GM18508 (cell line): Measurements from ENCODE around the gene OR5AK2.
"Not testable (repeated sequence)": the region's sequence is repeated elsewhere in the genome, so short reads cannot be mapped to it uniquely, and the experiment has no call there.

ENCODE experiments used
- ATAC-seq: cut with Tn5 transposase; IDR thresholded peaks from one replicate; pipeline ENCODE4 v1.9.1; 2021; ENCODE audit warnings: moderate number of reproducible peaks; ENCODE audit not compliant: insufficient read depth, unreplicated experiment

The OR5AK2 gene, protein sequence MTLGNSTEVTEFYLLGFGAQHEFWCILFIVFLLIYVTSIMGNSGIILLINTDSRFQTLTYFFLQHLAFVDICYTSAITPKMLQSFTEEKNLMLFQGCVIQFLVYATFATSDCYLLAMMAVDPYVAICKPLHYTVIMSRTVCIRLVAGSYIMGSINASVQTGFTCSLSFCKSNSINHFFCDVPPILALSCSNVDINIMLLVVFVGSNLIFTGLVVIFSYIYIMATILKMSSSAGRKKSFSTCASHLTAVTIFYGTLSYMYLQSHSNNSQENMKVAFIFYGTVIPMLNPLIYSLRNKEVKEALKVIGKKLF

DNA sequence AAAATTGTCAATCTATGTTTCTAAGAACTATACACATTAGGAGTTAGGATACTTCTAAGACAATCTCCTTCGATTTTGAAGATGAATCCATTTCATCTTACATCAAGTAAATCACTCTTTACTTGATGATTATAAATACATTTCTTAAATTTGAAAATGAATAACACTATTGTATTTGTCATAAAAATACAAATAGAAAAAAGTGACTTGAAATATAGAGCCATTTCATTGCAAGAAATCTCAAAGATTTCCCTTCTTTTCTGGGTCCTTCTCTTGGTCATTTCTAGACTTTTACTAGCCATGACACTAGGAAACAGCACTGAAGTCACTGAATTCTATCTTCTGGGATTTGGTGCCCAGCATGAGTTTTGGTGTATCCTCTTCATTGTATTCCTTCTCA lies at the start of gene OR5AK2:
OR5AK2 (plus strand) TSS at position 301 of the 400 bp plus-strand sequence; CDS start at position 301, 0 bp downstream.
- ATAC-seq: no peak

DNA sequence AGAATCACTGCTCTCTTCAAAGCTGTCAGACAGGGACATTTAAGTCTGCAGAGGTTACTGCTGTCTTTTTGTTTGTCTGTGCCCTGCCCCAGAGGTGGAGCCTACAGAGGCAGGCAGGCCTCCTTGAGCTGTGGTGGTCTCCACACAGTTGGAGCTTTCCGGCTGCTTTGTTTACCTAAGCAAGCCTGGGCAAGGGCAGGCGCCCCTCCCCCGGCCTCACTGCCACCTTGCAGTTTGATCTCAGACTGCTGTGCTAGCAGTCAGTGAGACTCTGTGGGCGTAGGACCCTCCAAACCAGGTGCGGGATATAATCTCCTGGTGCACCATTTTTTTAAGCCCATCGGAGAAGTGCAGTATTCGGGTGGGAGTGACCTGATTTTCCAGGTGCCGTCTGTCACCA lies 43.2 kb upstream of the OR5AK2 start:
- not testable (repeated sequence) for ATAC-seq

DNA sequence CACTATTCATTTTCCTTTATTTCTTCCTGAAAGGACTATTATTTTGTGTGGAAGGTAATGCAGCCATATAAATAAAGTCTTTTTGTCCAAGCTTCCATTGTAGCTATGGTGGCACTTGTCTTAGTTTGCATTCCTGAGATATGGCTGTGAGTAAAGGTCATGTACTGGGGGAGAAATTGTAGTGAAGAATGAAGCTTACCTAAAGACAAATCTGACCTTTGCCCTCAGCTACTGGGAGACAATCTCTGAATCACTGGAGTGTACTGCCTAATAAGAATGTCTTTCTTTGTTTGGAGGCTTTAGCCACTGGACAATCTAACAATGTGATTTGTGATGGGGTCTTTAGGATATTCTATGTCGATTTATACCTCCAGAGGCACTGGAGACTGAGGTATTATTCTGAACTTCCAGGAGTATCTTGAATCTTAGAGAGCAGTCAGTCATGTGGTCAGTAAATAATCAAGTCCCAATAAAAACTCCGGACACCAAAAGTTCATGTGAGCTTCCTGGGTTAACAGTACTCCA lies 39.7 kb upstream of the OR5AK2 start:
- ATAC-seq: no peak

DNA sequence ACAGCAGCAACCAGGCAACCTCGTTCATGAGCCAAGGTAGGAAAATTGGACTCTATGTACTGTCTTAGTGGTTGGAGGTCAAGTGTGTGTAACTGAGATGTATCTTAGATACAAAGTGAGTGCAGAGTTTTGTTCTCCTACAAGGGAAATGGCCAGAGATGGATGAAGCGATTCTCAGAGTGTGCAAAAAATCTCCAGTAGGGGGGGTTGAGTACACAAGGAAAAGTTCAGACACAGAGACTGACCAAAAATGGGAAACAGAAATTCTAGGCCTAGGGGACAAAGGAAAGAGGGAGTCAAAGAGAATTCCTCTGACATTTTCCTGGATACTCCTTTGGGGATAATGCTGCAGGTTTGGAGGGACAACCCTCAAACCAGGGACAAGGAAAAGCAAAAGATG lies 38.2 kb upstream of the OR5AK2 start:
- no peak for ATAC-seq

DNA sequence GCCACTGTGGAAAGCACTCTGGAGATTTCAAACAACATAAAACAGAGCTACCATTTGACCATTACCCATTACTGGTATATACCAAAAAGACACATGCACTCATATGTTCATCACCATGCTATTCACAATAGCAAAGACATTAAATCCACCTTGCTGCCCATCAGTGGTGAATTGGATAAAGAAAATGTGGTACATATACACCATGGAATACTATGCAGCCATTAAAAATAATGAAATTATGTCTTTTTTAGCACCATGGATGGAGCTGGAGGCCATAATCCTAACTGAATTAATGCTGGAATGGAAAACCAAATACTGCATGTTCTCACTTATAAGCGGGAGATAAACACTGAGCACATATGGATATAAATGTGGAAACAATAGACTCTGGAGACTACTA lies 34.8 kb upstream of the OR5AK2 start:
- not testable (repeated sequence) for ATAC-seq

DNA sequence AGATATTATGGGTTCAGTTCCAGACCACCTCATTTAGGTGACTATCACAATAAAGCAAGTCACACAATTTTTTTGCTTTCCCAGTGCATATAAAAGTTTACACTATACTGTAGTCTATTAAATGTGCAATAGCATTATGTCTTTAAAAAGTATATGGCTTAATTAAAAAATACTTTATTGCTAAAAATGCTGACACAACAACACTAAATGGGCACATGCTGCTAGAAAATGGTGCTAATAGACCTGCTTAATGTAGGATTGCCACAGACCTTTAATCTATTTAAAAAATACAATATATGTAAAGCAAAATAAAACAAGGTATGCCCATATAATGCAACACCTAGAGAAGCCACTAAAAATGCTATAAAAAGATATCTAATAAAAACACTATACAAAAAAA lies 27.1 kb upstream of the OR5AK2 start:
- no peak for ATAC-seq

DNA sequence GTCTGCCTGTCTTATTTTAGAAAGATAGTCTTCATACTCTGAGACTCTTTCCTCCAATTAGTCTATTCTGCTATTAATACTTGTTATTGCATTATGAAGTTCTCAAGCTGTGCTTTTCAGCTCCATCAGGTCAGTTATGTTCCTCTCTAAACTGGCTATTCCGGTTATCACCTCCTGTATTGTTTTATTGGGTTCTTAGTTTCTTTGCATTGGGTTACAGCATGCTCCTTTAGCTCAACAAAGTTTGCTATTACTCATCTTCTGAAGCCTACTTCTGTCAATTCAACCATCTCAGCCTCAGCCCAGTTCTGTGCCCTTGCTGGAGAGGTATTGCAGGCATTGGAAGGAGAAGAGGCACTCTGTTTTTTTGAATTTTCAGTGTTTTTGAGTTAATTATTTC lies 21.0 kb upstream of the OR5AK2 start:
- no peak for ATAC-seq

DNA sequence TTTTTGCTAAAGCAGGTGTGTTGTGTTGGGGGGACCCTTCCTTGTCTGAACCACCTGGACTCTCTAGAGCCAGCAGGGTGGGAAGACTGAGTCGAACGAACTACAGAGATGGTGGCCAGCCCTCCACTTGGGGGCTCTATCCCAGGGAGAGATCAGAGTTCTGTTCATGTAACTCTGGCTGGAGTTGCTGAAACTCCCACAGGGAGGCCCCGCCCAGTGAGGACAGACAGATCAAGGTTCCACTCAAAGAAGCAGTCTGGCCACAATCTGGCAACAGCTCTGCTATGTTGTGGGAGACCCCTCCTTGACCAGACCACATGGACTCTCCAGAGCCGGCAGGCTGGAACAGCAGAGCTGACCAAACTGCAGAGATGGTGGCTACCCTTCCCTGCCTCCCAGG lies 20.2 kb upstream of the OR5AK2 start:
- no peak for ATAC-seq

DNA sequence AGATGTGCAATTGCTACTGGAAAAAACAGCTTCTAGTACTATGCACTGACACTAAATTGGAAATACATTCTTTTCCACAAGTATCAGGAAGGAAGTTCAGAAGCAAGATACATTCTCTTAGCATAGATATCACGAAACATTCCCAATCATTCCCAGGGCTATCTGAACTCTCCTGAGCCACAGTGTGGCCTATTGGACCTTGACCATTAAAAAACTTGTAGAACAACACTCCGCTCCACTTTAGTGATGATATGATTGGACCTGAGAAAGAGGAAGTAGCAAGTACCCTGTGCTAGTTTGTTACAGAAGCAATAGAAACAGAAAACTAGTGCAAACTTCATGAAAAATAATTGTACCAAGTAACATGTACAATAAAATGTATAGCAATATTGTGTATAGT lies 11.4 kb upstream of the OR5AK2 start:
- ATAC-seq: no peak

DNA sequence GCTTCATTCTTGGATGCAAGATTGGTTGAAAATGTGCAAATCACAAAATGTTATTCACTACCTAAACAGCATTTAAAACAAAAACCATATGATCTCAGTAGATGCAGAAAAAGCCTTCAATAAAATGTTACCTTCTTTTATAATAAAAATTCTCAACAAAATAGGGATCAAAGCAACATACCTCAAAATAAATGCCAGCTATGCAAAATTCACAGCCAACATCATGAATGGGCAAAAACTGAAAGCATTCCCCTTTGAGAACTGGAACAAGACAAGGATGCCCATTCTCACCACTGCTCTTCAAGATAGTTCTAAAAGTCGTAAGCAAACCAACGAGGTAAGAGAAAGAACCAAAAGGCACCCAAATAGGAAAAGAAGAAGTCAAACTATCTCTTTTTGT lies 2.0 kb downstream of the OR5AK2 start:
- no peak for ATAC-seq

DNA sequence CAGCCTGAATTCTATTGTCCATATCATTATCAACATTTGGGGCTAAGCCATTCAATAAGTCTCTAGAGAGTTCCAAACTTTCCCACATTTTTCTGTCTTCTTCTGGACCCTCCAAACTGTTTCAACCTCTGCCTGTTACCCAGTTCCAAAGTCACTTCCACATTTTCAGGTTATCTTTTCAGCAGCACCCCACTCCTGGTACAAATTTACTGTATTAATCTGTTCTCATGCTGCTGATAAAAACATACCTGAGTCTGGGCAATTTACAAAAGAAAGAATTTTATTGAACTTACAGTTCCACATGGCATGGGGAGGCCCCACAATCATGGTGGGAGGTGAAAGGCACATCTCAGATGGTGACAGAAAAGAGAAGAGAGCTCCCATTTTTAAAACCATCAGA lies 5.8 kb downstream of the OR5AK2 start:
- ATAC-seq: no peak

DNA sequence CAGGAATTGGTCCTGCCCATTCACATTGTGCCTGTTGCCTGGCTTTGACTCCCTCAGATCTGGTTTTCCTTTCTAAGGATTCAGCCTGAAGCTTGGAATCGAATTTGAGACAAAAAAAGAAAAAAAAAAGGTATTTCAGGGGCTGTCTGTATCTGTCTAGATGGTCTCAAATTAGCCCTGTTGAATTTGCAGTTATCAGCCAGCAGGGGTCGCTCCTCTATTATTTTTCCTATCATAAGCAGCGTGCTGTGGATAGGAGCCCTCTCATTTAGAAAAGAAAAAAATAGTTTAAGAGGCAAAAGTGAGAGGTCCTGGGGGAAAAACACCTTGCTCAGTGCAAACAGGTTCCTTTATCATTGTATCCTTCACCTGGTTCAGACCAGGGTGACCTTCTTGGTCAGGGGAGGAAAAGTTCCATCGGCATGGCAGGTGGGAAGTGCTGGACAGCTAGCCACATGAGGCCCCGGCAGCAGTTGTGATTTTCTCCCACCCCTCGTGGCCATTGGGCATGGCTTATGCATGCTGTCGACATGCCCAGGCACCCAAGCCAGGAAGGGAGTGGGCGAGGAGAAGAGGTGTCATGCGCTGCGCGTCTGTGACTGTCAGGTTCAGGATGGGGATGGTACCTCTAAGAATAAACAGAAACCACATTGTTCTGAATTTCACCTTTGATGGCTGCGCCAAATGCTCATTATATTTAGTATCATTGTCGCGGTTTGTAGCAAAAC lies 13.1 kb downstream of the OR5AK2 start:
- ATAC-seq: no peak

DNA sequence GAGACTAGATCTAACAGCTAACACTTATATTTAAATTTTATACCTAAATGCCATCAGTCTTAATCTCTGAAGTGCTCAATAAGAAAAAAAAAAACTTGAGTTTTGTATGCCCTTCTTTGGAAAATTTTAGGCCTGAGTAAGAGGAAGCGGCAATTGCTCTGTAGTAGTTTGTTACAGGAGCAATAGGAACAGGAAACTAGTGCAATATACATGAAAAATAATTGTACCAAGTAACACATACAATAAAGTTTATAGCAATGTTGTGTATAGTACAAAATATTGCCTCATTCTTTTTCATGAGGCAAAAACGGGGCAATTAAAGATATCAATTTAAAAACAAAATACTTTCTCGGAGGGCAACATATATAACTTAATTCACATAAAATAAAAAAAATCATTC lies 19.7 kb downstream of the OR5AK2 start:
- ATAC-seq: no peak

DNA sequence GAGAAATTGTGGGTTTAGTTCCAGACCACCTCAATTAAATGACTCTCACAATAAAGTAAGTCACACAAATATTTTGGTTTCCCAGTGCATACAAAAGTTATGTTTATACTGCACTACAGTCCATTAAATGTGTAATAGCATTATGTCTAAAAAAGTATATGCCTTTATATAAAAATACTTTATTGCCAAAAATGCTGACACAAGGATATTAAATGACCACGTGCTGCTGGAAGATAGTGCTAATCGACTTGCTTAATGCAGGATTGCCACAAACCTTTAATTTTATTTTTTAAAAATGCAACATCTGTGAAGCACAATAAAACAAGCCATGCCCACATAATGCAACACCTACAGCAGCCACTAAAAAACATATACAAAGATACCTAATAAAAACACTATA lies 27.0 kb downstream of the OR5AK2 start:
- ATAC-seq: no peak

DNA sequence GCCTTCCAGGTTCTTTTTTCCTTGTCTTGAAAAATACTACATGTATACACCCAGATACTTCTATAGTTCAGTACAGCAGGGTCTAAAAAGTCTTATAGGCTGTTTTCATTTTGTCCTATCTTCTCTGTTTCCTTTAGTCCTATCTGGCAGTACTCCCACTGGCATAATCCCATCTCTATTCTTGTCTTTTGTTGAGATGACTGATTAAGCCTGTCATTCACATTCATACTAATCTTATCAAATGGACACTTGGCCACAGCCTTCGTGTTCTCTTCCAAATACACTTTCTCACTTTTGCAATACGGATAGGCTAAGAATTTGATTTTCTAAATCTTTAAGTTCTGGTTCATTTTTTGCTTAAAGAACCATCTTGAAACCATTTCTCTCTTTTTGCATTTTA lies 42.8 kb downstream of the OR5AK2 start:
- ATAC-seq: no peak
